GM19351 (cell line): ENCODE measurements around the gene DPYD.

Experiments
- ATAC-seq: cut with Tn5 transposase; IDR thresholded peaks from one replicate; pipeline ENCODE4 v1.9.1; 2021; ENCODE audit warnings: mild to moderate bottlenecking, moderate library complexity; ENCODE audit not compliant: unreplicated experiment

The DPYD gene

DNA sequence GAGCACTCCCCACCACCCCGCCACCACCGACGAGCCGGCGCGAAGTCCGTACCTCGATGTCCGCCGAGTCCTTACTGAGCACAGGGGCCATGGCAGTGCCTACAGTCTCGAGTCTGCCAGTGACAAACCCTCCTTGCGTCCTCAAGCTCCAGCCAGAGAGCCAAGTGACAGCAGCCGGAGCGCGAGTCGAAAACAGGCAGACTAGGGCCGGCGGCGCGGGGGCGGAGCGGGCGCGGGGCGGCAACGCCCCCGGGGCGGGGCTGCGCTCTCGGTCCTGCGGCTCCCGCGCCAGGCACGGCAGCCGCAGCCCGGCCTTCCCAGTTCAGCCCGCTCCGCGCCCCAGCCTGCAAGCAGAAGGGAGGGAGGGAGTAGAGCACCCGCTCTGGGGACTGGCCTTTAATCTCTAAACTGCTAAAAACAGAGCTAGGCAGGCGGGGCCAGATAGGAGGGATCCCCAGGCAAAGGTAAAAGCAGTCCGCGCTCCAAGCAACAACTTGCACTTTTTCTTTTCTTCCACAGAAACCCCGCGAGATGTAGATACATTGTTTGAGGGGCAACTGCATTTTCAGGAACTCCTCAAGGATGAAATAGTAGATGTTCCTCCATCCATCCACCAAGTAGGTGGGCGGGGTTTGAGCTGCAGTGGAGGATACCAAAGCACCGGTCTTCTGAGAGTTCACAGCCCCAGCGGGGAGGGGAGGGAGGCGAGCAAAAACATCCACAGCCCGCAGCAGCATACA lies at the start of gene DPYD:
TSS of gene DPYD (minus strand) at position 203 of the 740 bp plus-strand sequence. CDS start at position 91, 112 bp downstream.
- ATAC-seq = peak; percentile 80

DNA sequence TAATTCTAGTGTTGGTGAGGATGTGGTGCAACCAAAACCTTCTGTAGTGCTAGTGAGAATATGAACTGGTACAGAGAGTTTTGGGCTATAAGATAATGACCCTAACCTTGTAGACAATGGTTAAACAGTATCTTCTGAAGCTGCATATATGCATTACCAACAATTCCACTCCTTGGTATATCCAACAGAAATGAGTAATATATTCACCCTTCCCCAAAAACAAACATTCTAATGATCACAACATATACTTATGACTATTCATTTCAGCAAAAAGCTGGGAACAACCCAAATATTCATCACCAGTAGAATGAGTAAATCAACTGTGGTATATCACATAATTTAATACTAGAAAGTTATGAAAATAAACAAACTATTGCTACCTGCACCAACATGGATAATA lies 39.6 kb upstream of the DPYD start:
- ATAC-seq = no peak

DNA sequence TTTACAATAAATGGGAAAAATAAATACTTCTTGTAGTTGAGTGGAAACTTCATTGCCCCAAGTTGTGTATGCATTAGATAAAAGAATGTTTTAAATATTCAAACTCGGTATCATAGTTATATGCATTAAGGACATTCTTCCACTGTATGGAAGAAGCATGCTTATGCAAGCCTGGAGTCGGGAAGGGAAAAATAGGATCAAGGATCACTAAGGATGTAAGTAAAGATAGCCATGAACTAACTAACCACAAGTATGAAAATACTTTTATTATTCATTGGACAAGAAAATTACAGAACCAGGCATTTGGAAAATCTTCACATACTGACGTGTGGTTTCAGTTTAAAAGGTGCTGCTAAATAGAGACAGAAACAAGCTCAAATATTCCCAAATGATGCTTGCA lies 26.9 kb upstream of the DPYD start:
- ATAC-seq = no peak

DNA sequence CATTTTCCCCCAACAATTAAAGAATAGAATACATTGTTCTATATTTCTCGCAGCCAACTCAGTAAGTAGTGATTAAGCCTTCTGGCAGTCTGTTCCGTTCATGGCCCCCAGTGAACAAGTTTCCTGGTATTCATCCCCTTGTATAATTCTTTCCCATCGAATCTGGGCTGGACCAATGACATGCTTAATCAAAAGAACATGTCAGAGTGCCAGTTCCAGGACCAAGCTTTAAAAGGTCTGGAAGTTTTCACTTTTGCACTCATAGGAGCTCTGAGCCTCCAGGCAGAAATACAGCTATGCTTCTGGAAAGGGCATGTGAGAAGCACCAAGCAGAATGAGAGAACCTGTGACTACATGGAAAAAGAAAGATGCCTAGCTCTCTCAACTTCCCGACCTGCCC lies 22.5 kb upstream of the DPYD start:
- no peak for ATAC-seq

DNA sequence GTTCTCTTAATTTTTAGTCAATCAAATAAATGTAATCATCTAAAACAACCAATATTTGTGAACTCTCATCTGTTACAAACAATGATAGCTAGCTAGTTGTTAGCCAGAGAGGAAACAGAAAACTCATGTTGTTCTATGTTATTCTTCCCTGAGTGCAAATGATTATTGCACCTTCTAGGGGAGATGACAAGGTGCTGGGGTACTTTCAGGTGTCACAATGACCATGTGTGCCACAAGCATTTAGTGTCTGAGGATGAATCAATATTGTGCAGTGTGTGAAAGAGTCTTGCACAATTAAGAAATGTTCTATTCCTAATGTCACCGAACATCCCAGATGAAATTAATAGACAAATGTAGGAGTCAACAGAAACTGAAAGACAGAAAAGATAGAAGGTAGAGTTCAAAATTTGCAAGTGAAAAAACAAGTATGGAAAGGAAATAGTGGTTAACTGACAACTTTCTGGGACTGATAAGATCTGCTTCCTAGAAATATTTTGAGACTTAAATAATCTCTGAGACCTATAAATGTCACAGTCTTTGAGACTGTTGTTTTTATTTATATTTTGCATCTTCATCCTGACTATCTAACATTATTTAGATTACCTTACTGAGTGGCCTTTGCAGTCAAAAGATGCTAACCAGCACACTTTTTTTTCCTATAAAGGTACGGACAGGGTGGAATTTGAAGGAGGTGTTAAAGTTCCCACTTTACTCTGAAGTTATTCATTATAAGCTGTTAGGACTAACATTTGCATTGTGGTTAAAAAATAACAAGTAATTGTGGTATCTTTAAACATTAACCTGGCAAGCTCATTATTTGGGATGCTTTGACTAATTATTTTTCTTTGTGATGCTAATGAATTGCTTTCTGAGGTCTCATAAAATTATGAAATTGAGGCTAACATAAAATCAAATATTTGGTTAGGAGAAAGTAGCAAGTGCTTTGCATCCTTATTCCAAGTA lies 21.6 kb upstream of the DPYD start:
- peak; percentile 44 for ATAC-seq

DNA sequence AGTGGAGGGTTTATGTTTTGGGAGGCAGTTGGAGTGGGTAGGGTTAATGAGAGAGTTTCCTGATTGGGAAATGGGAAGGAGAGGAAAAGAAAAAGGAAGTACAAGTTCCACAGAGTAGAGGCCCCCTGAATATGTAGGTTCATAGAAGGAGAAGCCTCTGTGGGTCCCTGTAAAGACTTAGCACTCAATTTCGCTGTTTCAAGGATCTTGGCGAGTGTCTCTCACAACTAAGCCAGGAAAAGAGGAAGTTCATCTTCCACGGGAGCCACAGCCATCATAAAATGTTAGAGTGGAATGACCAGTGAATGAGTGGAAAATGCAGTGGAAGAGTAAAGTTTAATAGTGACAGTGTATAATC lies 17.4 kb upstream of the DPYD start:
- ATAC-seq = no peak

DNA sequence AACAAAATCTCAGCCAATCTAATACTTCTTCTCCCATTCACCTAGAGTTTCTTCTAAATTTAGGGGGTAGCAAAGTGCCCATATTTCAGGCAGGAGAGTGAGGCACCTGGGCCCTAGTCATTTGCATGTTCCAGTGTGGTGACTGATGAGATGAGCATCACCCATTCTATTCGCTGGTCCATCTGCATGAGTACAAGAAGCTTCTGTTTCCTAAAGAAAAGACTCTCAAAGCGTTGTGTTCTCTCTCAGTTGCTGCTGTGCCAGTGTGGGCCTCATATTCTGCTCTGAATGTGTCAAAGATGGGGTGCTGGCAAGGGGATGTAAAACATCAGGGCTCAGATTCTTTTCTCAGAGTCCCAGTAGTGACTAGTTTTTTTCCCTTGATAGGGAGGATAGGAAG lies 16.1 kb upstream of the DPYD start:
- peak; percentile 51 for ATAC-seq

DNA sequence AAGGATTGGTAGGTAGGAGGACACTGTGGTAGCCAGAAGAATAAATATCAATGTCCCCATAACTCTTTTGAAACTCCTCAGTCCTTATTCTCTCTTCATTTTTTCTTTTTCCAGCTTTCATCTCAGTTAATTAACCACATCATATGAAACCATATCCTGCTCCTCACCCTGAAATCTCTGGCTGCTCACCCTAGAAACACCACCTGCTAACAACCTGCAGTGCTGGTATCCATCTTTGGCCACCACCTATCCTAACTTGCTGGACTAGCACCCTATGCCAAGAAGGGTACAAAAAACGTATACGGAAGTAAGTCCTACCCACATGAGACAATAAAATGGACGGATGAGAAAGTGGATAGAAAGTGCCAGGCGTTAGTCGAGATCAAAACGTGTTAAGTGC lies 13.7 kb upstream of the DPYD start:
- no peak for ATAC-seq

DNA sequence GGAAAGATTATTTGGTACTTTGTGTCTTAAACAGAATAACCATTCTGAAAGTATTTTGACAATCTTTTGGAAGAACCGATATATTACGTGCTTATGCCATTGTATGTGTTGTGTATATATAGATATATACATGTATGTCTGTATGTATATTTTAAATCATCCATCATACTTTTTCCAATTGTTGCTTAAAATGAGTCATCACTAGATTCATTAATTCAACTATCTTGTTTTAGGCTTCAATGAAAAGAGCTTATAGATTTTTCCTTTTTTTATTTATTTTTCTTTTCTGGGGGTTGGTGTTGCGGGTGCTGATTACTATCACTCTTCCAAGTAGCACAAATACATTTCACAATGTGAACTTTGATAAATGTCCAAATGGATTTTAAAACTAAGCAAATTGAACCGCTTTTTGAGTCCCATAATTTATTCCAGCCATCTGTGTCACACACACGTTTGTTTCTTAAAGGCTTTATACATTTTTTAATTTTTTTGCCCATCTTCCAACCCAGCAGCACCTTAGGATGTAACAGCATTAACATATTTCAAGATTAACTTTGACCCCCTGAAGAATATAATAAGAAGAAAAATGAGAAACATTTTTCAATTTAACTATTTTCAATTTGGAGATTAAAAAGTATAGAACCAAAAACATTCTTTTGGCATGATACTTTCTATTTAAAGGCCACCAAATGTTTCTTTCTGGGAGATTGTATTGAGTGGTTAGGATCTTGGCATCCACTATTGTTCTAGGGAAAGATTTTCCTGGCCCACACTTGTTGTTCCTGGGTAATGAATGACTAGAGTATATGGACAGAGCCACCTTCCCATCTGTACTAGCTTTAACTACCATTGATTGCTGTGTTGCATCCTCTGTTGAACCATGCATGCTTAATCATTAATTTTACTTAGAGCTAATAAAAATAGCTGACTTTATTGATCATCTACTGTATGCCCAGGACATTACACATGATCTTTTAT lies 9.3 kb upstream of the DPYD start:
- no peak for ATAC-seq

DNA sequence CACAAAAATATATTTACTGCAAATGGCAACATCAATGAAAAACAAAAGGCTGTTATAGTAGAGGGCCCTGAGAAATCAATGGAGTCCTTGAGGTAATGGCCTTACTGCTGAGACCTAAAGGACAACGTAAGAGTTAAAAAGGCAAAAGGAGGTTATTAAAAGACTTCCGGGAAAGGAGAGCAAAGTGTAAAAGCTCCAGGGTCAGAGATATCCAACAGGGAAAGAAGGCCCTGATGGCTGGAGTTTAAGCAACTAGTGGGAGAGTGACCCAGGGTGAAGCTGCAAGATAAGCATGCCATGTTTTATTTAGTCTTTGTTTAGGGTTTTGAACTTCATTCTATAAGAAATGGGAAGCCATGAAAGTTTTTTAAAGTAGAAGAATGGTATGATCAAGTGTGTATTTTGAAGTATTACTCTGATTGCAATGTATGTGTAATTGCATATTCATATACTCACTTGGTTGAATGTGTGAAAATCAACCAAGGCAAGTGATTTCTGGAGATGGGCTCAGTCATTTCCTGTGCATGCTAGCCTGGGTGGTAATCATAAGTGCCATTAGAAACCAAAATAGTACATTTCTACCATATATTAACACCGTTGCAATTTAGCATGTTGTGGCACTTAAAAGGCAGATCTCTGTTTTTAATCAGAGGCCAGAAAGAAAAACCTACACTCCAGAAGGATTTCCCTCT lies 5.3 kb upstream of the DPYD start:
- no peak for ATAC-seq

DNA sequence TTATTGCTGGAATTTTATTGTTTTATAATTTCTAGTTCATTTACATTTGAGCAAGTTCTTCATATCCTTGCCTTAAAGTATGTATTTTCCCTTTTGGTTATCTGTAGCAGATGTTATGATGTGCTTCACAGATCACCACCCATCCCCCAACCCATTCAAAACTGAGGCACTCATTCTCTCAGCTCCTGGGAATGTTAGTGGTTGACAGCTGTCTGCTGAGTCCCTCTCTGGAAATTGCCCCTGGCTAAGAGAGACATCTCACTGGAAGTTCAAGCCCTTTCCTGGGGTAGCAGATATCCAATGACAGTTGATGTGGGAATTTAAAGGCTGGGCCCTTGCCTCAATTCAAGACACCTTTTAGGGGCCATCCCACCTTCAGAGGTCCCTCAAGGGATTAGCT lies 4.3 kb upstream of the DPYD start:
- ATAC-seq = no peak

DNA sequence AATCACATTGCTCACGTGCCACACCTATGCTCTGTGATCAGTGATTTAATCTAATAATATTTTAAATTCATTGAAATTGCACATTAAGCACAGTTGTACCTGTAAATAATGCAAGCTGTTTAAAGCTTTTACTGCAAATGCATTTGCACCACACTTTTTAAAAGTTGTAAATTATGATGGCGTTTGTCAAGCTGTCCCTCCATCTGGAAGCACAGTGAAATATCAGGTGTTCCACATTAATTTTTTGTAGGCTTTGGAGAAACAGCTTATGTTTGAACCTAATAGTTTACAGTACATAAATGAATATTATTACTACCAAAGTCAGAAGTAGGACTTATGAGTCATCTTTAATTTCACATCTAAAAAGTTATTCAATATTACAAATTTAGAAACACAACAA lies 3.0 kb upstream of the DPYD start:
- ATAC-seq = no peak

DNA sequence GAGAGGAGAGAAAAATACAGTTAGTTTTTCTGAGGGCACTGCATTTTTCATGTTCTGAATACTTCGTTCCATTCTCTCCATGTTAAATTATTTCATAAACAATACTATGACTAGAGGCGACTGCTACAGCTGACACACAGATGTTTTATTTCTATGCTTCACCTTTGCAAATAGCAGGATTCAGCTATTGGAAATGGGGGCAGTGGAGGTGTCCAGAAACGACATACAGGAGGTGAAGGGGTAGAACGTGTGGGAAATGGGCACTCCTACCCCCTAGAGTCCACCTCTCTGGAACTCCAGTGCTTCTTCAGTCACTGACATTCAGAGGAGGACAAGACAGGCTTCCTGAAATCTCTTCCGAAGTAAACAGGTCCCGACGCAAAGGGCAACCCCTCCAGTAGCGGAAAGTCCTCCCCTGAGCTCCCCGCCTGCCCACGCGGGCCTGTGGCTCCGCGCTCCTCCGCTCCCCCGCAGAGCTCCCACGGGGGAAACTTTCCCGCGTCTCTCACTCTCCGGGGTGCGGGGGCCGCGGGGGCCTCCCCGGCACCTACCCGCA lies 480 bp downstream of the DPYD start:
- peak; percentile 25 for ATAC-seq

DNA sequence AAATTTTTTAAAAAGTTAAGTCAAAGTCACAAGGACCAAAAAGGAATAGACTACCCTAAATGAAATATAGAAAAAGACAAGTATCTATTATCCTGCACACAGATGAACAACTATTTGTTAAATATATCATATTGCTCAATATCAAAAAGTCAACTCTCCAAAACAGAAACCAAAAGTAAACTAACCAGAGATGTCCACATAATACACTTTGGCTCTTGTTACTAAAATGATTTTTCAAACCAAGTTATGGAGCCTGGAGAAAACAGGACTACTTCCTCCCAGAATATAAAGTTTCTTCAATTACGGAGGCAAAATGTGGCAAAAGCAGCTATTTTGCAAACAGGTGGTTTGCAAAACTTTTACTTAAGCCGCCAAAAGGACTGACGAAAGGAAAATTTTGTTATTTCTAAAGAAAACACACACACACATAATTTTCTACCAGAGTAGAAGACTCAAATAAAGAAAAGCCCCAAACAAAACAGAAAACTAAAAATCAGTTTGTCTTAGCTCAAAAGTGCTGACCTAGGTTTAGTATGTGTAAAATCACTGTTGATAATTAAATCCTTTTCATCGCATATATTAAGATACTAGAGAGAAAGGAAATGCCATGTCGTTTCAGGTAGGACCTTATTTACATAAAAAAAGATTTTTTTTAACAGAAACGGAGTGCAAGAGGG lies 1.1 kb downstream of the DPYD start:
- ATAC-seq = no peak

DNA sequence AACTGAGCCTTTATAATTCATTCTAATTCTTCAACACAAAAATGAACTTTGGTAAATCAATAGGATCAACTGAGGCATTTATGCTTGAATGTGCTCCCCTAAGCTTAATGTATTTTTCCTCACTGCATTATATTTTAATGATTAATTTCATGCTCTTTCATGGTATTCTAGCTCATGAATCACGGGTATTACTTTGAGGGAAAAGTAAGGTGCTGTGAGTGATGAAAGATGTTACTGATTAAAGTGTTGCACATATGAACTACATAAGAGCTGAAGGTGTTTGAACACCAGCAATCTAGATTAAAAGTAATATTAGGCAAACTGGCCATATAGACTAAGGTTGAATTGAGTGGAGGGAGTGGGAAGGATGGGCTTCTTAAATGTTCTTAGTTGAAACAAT lies 1.9 kb downstream of the DPYD start:
- no peak for ATAC-seq

DNA sequence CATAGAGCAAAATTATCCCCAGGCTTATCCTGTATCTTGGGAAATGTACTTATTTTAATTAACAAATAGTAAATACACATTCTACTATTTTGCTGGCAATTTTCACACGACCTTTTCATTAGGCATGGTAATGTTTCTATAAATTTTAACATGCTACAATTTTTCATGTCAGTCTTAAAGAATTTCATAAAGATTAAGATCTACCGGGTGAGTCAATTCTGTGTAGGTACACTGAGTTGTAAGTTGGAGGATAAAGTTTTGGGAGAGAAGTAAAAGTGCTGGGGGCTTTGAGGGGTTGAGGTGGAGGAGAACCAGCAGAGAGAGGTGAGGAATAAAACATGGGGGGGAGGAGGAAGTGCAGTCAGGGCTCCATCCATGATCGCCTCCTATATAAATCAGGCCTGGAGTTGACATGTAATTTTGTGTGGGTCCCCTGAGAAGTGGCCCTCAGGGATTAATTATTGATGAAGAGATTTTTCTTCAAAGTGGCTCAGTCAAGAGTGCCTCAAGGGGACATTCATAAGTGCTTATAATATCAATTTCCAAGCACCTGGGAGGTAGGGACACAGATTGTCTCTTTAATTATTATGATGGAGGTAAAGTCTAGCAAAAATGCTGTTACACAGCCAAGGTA lies 7.2 kb downstream of the DPYD start:
- no peak for ATAC-seq

DNA sequence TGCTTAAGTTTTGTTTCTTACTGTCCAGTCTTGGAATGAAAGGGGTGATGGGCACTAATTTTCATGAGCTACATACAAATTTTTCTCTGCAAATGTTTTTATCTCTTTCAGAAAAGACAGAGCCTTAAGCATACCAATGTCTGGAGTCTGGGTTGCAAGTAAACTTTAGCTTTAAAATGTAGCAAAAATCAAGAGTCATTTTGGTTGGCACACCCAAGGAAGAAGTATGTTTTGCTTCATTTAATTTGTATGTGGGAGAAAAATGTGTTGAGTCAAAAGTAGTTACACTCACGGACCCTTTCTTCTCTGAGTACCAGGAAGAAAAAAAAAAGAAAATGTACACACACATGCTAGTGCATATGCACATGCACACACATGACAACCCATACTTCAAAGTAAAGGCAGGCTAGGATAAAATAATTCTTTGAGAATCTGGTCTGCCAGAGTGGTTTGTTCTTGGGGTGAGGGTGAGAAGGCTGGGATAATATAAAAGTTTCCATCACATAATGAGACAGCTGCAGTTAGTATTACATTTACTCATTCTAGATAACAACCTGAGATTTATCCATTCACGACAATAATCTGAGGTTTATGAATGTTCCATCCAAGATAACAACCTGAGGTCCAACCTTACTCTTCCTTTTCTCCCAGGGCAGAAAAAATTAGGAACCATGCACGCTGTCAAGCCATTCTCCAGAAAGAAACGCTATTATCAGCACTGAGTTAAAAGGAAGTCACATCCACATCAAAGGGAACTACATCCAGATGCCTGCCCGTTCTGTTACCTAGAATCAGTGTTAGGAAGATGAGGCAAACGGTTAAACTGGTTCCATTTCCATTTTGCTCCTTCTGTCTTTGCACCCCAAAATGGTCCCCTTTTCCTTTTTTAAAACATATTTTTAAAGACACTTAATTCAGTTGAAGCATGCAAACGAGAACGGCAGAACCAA lies 9.3 kb downstream of the DPYD start:
- ATAC-seq = no peak

DNA sequence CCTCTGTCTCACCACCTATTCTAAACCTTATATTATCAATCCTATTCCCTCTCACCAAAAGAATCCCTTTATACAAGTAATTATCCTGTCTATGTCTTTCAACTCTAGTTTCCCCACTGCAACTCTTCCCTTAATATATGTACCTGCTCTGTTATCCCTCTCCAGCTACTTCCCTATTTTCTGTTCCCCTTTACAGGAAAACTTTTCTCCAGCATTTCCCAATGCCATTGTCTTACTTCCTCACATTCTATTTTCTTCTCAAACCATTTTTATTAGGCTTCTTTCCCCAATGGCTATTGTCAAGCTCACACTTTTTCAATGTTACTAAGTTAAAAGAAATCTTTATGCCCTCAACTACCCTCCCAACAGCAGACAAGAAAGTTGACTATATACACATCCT lies 11.6 kb downstream of the DPYD start:
- ATAC-seq = no peak
